HL-60/S4 (cell line): ENCODE results near the gene IQGAP3.

Experiments
- in situ Hi-C: fragments of 300-500 bp; cut with MboI; formaldehyde crosslinking; loops from 2 replicates; pipeline ENCODE4 v1.14.3; 2022; ENCODE audit warnings: low sequenced_read_pairs

Gene IQGAP3

DNA sequence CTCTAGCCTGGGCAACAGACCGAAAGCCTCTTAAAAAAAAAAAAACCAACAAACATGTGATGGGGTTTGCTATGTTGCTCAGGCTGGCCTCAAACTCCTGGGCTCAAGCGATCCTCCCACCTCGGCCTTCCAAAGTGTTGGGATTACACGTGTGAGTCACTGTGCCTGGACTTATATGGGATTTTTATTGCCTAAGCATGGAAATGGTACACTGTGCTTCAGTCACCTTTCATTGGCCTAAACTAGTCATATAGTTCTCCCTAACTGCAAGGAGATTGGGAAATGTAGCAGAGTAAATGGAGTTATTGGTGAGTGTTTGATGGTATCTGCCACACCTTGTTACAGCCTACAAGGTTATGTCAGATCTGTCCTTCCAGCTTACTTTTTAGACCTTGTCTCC, 54.6 kb downstream of the IQGAP3 start:
- in situ Hi-C loops, result no loop called here

- in situ Hi-C loops, result no loop called here
Measured at GRCh38 chr1:156516821-156517220, 55.5 kb downstream of the IQGAP3 start.

DNA sequence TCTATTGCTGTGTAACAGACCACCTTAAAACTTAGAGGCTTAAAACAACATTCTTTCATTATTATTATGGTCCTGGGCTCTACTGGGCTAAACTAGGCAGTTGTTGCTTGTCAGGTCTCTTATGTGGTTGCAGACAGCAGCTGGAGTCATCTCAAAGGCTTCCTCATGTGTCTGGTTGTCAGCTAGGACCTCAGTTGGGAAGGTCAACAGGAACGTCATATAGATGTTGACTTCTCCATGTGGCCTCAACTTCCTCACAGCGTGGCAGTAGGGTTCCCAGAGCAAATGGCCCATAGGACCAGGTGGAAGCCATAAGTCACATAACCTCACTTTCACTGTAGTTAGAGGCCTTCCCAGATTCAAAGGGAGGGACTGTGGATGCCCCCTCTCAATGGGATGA, 56.4 kb downstream of the IQGAP3 start:
- in situ Hi-C loops, result no loop called here

DNA sequence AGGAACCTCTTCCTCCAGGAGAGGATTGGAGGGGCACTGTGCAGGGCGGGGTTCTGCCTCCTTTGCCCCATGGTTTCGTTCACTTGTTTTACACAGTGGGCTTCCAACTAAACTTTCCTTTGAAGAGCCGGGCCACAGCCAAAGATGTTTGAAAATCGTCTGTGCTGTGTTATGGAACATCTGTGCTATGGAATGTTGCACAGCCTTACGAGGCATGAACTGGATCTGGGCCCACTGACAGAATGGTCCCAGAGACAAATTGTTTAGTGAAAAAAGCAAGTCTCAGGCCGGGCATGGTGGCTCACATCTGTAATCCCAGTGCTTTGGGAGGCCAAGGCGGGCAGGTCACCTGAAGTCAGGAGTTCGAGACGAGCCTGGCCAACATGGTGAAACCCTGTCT, 59.2 kb downstream of the IQGAP3 start:
- in situ Hi-C loops, result no loop called here

DNA sequence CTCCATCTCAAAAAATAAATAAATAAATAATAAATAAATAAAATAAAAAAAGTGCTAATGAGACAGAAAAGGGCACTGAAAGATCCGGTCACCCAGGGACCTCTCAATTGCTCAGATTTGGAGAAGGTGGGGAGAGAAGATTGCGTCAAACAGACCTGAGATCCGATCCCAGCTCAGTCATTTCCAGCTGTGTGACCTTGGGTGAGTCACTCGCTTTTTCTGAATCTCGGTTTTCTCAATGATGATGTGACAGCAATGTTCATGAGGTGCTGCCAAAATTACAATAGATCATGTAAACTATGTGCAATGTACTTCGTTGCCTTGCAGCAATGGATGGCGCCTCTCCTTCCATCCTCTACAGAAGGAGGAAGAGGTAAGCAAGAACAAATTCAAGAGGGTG, 60.7 kb downstream of the IQGAP3 start:
- in situ Hi-C loops, result no loop called here

- in situ Hi-C loops, result no loop called here
Measured at GRCh38 chr1:156510709-156511108, 61.7 kb downstream of the IQGAP3 start.

DNA sequence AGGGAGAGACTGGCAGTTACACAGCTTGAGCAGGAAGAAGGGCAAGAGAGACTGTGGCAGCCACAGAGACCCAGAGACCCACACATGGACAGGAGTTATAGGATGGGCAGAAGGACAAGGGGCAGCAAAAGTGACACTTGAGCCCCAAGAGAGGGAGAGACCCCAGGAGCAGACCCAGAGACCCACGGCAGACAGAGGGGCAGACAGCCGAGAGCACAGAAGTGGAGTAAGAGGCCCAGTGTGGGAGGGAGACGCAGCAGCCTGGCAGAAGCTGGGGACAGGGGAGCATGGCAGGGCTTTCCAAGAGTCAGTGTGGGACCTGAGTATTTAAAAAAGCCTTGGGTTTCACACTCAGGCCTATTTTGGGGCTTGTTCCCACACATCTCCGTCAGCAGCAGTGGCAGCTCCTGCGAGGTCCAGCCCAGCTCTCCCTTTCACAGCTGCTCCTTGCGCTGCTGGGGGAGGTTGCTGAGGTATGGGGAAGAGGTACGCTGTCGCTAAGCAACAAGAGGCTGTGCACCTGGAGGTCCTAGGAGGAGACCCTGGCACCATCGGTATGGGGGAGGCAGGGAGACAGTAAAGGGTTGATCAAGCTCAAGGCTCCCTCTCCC, 62.8 kb downstream of the IQGAP3 start:
- in situ Hi-C loops, result no loop called here

- in situ Hi-C loops, result no loop called here
Measured at GRCh38 chr1:156508955-156509234, 63.5 kb downstream of the IQGAP3 start.

- in situ Hi-C loops, result no loop called here
Measured at GRCh38 chr1:156508205-156508954, 64.0 kb downstream of the IQGAP3 start.

GRCh38 chr1:156506450-156506849, 65.9 kb downstream of the IQGAP3 start:
- in situ Hi-C loops, result no loop called here

DNA sequence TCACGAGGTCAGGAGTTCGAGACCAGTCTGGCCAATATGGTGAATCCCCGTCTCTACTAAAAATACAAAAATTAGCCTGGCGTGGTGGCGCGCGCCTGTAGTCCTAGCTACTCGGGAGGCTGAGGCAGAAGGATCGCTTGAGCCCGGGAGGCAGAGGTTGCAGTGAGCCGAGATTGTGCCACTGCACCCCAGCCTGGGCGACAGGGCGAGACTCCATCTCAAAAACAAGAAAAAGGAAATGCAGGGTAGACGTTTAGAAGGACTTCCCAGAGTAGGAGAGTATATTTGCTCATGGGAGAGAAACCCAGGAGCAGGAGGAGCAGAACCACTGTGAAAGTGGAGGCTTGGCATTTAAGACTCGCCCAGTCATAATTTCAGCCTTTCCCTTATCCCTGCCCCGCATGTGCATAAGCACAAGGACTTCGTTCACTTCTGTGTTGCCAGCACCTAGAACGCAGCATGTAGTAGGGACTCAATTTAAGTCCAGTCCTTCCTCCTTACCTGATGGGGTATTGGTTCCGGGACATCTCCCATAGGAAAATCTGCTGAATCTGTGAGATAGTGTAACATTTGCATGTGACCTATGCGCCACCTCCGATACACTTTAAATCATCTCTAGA, 66.6 kb downstream of the IQGAP3 start:
- in situ Hi-C loops, result no loop called here

GRCh38 chr1:156504821-156505678, 67.3 kb downstream of the IQGAP3 start:
- in situ Hi-C loops, result no loop called here

GRCh38 chr1:156504438-156504813, 67.9 kb downstream of the IQGAP3 start:
- in situ Hi-C loops, result no loop called here

GRCh38 chr1:156503698-156504437, 68.5 kb downstream of the IQGAP3 start:
- in situ Hi-C loops, result no loop called here

DNA sequence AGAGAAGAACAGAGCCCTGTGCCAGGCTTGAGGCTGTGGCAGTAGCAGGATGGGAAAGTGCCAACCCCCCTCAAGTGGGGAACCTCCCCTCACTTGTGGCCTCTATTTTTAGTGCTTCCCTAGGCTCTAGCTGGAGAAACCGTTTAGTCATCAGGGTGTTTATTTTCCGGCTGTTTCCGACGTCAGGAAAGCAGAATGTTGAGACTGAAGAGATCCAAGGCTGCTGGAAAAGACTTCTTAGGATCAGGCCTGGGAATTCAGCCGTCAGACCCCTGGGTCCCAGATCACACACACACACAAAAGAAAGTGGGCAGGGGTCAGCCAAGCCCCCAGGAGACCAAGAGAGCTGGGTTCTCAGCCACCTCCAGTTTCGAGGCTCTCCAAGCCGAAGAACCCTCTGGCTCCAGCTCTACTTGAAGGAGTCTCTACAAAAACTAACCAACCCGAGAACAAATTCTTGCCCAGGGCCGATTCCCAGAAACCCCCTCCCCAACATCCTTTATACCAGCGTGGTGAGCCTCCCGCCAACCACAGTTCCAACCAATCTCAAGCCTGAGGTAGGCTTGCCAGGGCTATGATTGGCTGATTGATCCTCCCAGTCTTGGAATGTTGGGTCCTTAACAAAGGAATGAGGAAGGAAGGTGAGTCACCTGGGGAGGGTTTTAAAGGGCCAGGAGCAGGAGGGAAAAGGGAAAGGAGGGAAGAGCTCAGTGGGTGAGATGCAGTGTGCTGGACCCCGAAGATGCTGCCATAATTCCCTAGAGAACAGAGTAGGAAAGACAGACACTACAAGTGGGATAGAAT, 69.3 kb downstream of the IQGAP3 start:
- in situ Hi-C loops, result no loop called here

- in situ Hi-C loops, result no loop called here
Measured at GRCh38 chr1:156502391-156502893, 69.9 kb downstream of the IQGAP3 start.

GRCh38 chr1:156500793-156501506, 71.4 kb downstream of the IQGAP3 start:
- in situ Hi-C loops, result no loop called here

DNA sequence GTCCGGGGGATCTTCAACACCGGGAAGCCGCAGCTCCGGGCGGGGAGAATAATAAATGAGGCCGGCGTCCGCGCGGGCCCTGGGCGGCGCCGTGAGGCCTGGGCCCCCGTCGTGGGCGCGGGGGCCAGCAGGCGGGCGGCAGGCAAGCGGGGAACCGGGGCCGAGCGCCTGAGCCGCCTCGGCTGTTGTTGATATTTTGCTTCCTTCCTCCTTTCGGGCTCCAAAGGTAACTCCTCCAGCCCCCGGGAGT, 71.9 kb downstream of the IQGAP3 start, which contains the start of gene MEF2D:
Gene MEF2D, minus strand, starts transcription at position 233 of the 250 bp plus-strand sequence. CDS start 17,483 bp downstream, outside the sequence.
- in situ Hi-C loops, result no loop called here

GRCh38 chr1:156499842-156500542, 72.4 kb downstream of the IQGAP3 start:
- in situ Hi-C loops, result no loop called here
